Body of pancreas (tissue), 4 donors: ENCODE data around the gene EXOC2. TPM values are rescaled to one million over a fixed set of nuclear protein-coding genes. Genes with fewer than 3 reads are reported as not detected.

ENCODE experiments used
- ATAC-seq: fragments of 150-250 bp; one replicate; pipeline ENCODE4 v1.9.1; 2016
- DNase-seq, 4 donors: peaks; one replicate each; pipeline ENCODE4 v3.0.0-alpha.2; 2019
- H3K27ac ChIP-seq, 4 donors: fragments of 200-600 bp; sonication (generic); 1 replicate in 3 of 4; 2 replicates in 1 of 4; pipeline versions ENCODE4 v1.5.1 to v1.6.1; 2016 to 2019; ENCODE audit warnings: mild to moderate bottlenecking in 1 of 4, mixed read lengths in 1 of 4, moderate library complexity in 1 of 4
- H3K27me3 ChIP-seq, 2 donors: fragments of 200-600 bp; sonication (generic); one replicate each; pipeline ENCODE4 v1.6.0; 2016; ENCODE audit warnings: mild to moderate bottlenecking in 1 of 2
- H3K36me3 ChIP-seq, 2 donors: fragments of 200-600 bp; sonication (generic); replicated peaks in 1 of 2; 2 replicates each; pipeline ENCODE4 v1.5.1; 2016; ENCODE audit warnings: low read depth in 2 of 2; ENCODE audit not compliant: insufficient read depth in 1 of 2
- H3K4me1 ChIP-seq: fragments of 200-600 bp; sonication (generic); one replicate; pipeline ENCODE4 v1.6.0; 2016
- H3K4me3 ChIP-seq, 2 donors: fragments of 200-600 bp; sonication (generic); 1 replicate in 1 of 2; 2 replicates in 1 of 2; pipeline ENCODE4 v1.5.1; 2016 to 2019
- H3K9me3 ChIP-seq, 3 donors: fragments of 200-600 bp; sonication (generic); 1 replicate in 2 of 3; 2 replicates in 1 of 3; pipeline ENCODE4 v1.5.1; 2016
- POLR2A ChIP-seq, 3 donors: fragments of 450-650 bp; IDR thresholded peaks; one replicate each; pipeline ENCODE4 v1.6.1; 2016; ENCODE audit warnings: antibody characterized with exemption in 3 of 3, mild to moderate bottlenecking in 2 of 3
- WGBS, 2 donors: methylation state at CpG; one replicate each; pipeline ENCODE4 v1.1.5; 2017; 5-methylcytosine and 5-hydroxymethylcytosine counted together
- intact Hi-C: fragments of 100-400 bp; cut with DNase I; formaldehyde crosslinking; loops from one replicate; pipeline ENCODE4 v1.15.1; 2023
- total RNA-seq, 2 donors: library from RNA; depleted of rRNA; stranded (reverse); fragments of >200 nt; gene quantifications; one replicate each; pipeline ENCODE4 v1.1.0, GENCODE V29; 2016
- TF ChIP-seq, protein P1 (sequence below), 7 experiments: fragments of 450-650 bp in 4 of 7; fragments of 200-600 bp in 3 of 7; sonication (generic) in 3 of 7; IDR thresholded peaks; one replicate each; pipeline ENCODE4 v1.5.1; 2016 to 2019; ENCODE audit warnings: antibody characterized with exemption in 7 of 7

EXOC2 gene
- total RNA-seq, 2 donors from 2014 or later = 10.5 to 10.6 TPM

DNA sequence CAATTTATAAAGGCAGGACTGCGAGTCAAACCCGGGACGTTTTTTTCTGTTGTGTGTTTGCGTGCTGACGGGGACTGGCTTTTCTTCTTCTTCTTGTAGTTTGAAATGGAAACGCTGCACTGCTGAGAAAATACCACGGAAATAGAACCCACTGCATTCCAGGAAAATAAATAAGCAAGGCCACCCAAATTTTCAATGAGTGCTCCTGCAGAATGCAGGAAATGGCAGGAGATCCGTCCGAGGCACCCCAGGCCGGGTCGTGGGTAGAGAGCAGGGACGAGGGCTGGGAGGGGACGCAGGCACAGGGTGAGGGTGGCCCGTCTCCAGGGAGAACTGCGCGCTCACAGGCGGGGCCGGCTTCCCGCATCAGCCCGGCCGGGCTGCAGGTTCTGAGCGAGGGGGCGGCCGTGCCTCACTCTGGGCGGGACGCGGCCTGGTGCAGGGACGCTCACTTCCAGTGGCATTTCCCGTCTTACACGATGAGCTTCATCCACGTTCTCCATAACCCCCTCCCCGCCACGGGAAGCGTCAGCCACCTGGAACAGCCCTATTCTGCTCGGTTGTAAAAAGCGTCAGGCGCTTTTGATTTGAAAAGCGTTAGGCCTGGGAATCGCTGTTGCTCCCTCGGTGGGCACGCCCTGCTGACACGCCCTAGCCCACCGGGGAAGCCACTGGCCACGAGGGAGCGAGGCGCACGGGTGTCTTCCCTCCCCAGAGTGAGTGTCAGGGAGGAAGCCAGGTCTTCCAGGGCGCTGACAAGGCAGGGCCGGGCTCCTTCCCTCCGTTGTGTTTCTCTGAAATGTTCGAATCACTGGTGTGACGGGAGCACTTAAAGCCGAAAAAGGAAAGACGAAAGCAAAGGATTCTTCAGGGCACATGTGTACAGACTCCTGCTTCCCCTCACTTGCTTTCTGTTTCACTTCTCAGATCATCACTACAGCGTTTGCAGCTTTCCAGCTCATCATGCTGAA is 17.9 kb upstream of the EXOC2 start:
- DNase-seq (peak; percentile 15 to 46 (median 36)), ATAC-seq (peak; percentile 64)
- Histone ChIP-seq H3K9me3 (peaks cover 0 to 3% (median 0%) of the 10 kb centered on the region in 3 donors), H3K4me1 (peaks cover 5% of the 10 kb centered on the region), H3K4me3 (peak overlapping the region; percentile 2 to 7), H3K36me3 (no peaks in the 10 kb centered on the region), H3K27ac (peak overlapping the region in 3 of 4 donors; percentile 40 to 75 (median 65)), H3K27me3 (no peaks in the 10 kb centered on the region)
- 20 to 28% methylated on average over 24 to 55 of the region's 55 CpGs for WGBS, 2 donors
- TF ChIP-seq, protein P1, sequence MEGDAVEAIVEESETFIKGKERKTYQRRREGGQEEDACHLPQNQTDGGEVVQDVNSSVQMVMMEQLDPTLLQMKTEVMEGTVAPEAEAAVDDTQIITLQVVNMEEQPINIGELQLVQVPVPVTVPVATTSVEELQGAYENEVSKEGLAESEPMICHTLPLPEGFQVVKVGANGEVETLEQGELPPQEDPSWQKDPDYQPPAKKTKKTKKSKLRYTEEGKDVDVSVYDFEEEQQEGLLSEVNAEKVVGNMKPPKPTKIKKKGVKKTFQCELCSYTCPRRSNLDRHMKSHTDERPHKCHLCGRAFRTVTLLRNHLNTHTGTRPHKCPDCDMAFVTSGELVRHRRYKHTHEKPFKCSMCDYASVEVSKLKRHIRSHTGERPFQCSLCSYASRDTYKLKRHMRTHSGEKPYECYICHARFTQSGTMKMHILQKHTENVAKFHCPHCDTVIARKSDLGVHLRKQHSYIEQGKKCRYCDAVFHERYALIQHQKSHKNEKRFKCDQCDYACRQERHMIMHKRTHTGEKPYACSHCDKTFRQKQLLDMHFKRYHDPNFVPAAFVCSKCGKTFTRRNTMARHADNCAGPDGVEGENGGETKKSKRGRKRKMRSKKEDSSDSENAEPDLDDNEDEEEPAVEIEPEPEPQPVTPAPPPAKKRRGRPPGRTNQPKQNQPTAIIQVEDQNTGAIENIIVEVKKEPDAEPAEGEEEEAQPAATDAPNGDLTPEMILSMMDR (IDR thresholded peaks at IDR 0.05) = no peak
- peak in 2 of 3 donors; percentile 28 to 40 for TF ChIP-seq POLR2A (IDR thresholded peaks at IDR 0.05)
- intact Hi-C loops = loop anchor here (10.0 kb wide), 1 partner anchor 674 kb away; the partner anchor contains the start of gene FOXF2

DNA sequence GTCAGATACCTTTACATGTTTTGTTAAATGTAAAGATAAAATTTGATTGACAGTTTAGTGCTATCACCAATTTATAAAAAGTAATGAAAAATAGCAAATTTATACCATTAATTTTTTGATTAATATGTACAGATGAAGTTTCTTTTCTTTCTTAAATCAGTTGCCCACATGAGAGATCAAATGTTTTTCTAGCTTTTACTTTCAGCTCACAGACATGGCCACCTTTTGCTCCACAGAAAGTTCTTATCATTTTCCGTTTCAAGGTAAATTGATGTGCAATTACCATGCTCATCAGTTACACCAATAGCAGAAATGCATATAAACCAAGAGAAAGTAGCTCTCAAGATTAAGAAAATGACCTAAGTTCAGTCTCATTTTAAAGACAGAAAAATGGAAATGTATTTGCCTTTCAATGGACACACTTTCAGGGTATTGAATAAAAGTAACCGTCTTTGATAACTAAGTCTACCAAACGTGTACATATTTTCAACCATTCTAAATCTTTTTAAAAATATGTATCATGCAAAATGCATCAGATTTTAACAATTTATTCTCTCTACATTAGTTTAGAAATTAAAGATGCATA is 16.6 kb upstream of the EXOC2 start:
- peaks cover 0 to 3% (median 0%) of the 10 kb centered on the region in 3 donors for H3K9me3 ChIP-seq
- intact Hi-C loops = loop anchor here (10.0 kb wide), 1 partner anchor 675 kb away; the partner anchor contains the start of gene FOXF2
- no peak overlapping the region for H3K4me3 ChIP-seq
- H3K27me3 ChIP-seq = peaks cover 0 to 3% of the 10 kb centered on the region in 2 donors
- no peaks in the 10 kb centered on the region for H3K36me3 ChIP-seq
- no peak overlapping the region for H3K27ac ChIP-seq
- no peak for ATAC-seq
- no peak for DNase-seq
- TF ChIP-seq, protein P1 (IDR thresholded peaks at IDR 0.05) = no peak
- TF ChIP-seq POLR2A (IDR thresholded peaks at IDR 0.05) = no peak
- peaks cover 5% of the 10 kb centered on the region for H3K4me1 ChIP-seq
- WGBS, 2 donors = 63 to 64% methylated on average over 3 of the region's 3 CpGs

DNA sequence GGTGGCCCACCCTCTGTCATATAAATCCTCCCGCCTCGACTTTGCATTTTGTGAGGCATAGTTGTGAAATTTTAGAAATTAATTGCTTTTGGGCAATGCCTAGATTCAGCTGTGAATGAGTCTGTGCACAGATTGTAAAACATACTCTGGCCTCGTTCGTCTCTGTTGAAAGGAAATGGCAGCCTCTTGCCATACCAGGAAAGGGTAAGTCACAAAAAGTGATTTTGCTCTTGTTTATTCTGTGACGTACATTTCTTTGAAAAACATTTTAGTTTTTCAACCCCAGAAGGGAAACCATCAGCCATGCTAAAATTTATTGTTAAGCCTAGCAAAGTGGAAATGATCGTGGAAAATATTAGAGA is 15.3 kb upstream of the EXOC2 start:
- peaks cover 0 to 3% (median 0%) of the 10 kb centered on the region in 3 donors for H3K9me3 ChIP-seq
- WGBS, 2 donors = 72 to 73% methylated on average over 6 of the region's 6 CpGs
- intact Hi-C loops = no loop called here
- H3K36me3 ChIP-seq = no peaks in the 10 kb centered on the region
- DNase-seq = no peak
- no peak overlapping the region for H3K27ac ChIP-seq
- ATAC-seq = no peak
- peaks cover 5% of the 10 kb centered on the region for H3K4me1 ChIP-seq
- no peak overlapping the region for H3K4me3 ChIP-seq
- H3K27me3 ChIP-seq = peaks cover 0 to 3% of the 10 kb centered on the region in 2 donors
- TF ChIP-seq, protein P1 (IDR thresholded peaks at IDR 0.05) = no peak
- no peak for TF ChIP-seq POLR2A (IDR thresholded peaks at IDR 0.05)

DNA sequence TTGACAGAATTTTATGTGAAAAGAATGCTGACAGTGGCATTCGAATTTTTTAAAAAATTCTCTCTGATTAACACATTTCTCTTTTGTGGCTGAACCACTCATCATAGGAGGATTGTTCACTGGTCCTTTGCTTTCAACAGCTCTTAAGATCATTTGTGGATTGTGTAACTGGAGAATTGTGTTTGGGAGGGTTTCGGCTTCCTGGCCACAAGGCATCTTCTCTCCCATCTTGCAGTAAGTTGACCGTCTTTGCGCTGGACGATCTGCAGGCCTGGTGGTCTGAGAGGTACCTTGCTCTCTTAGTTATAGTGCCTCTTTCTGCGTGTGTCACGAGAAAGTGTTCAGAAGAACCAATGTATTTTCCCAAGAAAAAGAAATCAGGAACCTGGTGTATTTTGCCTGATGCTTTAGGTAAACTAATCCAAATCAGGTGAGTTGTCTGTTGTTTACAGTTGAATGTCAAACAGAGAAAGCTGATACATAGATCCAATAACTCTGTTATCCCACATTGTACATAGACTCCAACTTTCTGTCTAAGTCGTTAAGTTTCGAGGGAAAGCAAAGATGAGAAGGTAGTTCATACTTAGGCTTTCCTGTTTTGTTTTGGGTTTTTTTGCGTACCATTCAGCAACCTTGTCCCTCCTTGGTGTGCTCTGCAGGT is 14.8 kb upstream of the EXOC2 start:
- Histone ChIP-seq H3K27ac (no peak overlapping the region), H3K36me3 (no peaks in the 10 kb centered on the region), H3K4me3 (no peak overlapping the region), H3K4me1 (peaks cover 5% of the 10 kb centered on the region), H3K27me3 (peaks cover 0 to 3% of the 10 kb centered on the region in 2 donors), H3K9me3 (peaks cover 0 to 3% (median 0%) of the 10 kb centered on the region in 3 donors)
- intact Hi-C loops = no loop called here
- DNase-seq = no peak
- TF ChIP-seq, protein P1 (IDR thresholded peaks at IDR 0.05) = no peak
- TF ChIP-seq POLR2A (IDR thresholded peaks at IDR 0.05) = no peak
- WGBS, 2 donors = 81 to 82% methylated on average over 10 of the region's 10 CpGs
- no peak for ATAC-seq
